ENCODE data around the gene RNASE8. TPM values are rescaled to one million over a fixed set of nuclear protein-coding genes. Genes with fewer than 3 reads are reported as not detected.

Gene RNASE8
- total RNA-seq, 1 donor from 2014 or later = not detected

GRCh38 chr14:21106498-21107282 lies 49.1 kb downstream of the RNASE8 start:
- Mint-ChIP-seq H3K27ac (peak overlapping the region; percentile 64), H3K4me3 (peak overlapping the region; percentile 14), H3K4me1 (peaks cover 54% of the 10 kb centered on the region), H3K27me3 (ENCODE audit: low read depth) (no peaks in the 10 kb centered on the region), H3K9me3 (no peaks in the 10 kb centered on the region), H3K36me3 (no peaks in the 10 kb centered on the region)
- peak in 1 of 2 experiments; percentile 82 for DNase-seq (ENCODE audit: low spot score in 2 of 2, unreplicated experiment in 2 of 2)
- TF ChIP-seq, protein P1, sequence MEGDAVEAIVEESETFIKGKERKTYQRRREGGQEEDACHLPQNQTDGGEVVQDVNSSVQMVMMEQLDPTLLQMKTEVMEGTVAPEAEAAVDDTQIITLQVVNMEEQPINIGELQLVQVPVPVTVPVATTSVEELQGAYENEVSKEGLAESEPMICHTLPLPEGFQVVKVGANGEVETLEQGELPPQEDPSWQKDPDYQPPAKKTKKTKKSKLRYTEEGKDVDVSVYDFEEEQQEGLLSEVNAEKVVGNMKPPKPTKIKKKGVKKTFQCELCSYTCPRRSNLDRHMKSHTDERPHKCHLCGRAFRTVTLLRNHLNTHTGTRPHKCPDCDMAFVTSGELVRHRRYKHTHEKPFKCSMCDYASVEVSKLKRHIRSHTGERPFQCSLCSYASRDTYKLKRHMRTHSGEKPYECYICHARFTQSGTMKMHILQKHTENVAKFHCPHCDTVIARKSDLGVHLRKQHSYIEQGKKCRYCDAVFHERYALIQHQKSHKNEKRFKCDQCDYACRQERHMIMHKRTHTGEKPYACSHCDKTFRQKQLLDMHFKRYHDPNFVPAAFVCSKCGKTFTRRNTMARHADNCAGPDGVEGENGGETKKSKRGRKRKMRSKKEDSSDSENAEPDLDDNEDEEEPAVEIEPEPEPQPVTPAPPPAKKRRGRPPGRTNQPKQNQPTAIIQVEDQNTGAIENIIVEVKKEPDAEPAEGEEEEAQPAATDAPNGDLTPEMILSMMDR (IDR thresholded peaks at IDR 0.05; ENCODE audit: unreplicated experiment) = peak; percentile 70

DNA sequence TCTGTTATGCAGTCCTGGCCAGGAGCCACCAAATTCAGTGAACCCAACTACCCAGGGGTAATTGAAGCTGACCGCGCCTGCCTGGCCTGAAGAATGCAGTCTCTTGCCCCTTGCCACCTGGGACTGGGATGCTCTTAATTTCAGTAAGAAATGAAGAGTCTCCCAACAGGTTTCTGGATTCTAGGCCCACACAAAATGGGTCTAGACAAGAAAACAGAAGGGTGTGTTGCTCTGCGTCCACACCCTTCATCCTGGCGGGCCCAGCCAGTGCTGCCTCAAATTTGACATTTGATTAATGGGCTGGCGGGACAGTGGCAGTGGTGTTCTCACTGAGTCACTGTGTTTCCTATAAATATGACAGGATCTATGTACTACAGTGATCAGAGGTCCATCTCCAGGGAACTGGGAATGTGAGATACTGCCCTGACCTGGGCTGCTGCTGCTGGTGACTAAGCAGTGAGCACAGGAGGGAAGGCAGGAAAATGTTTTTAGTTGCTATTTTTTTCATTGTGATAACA lies 49.7 kb downstream of the RNASE8 start:
- TF ChIP-seq, protein P1 (IDR thresholded peaks at IDR 0.05; ENCODE audit: unreplicated experiment) = no peak
- H3K4me3 Mint-ChIP-seq = no peak overlapping the region
- no peaks in the 10 kb centered on the region for H3K36me3 Mint-ChIP-seq
- DNase-seq (ENCODE audit: low spot score in 2 of 2, unreplicated experiment in 2 of 2) = no peak
- no peaks in the 10 kb centered on the region for H3K27me3 Mint-ChIP-seq (ENCODE audit: low read depth)
- H3K4me1 Mint-ChIP-seq = peaks cover 50% of the 10 kb centered on the region
- no peaks in the 10 kb centered on the region for H3K9me3 Mint-ChIP-seq
- H3K27ac Mint-ChIP-seq = peak overlapping the region; percentile 64

Small RNA genes lying within 50 kb of the gene (microRNA-seq; reads per million reads assigned to microRNA genes)
- gene MIR6717 = not detected

Other genes with a start within 250 kb of the RNASE8 start
- gene RNASE3, start 166.4 kb upstream of the RNASE8 start, total RNA-seq = not detected in 3 replicates
- not detected in 3 replicates for gene RNASE2, start 102.3 kb upstream of the RNASE8 start, total RNA-seq
- 72.4 to 78.7 TPM (median 73.4 TPM) in 3 replicates for gene METTL17, start 67.8 kb upstream of the RNASE8 start, total RNA-seq
- 2.7 to 3.3 TPM (median 3.1 TPM) in 3 replicates for gene SLC39A2, start 58.5 kb upstream of the RNASE8 start, total RNA-seq
- 104 to 105 TPM (median 104 TPM) in 3 replicates for gene NDRG2, start 32.8 kb upstream of the RNASE8 start, total RNA-seq
- 0.47 to 0.58 TPM in 2 of 3 replicates, not detected in the other for gene TPPP2, start 27.6 kb upstream of the RNASE8 start, total RNA-seq
- gene RNASE13, start 23.0 kb upstream of the RNASE8 start, total RNA-seq = 0.14 TPM in 1 of 3 replicates, not detected in the others
- gene RNASE7, start 15.5 kb upstream of the RNASE8 start, total RNA-seq = 0.29 to 0.66 TPM (median 0.34 TPM) in 3 replicates
- gene ARHGEF40, start 12.5 kb downstream of the RNASE8 start, total RNA-seq = 83.2 to 96.2 TPM (median 83.5 TPM) in 3 replicates
- gene ZNF219, start 40.8 kb downstream of the RNASE8 start, total RNA-seq = 73.3 to 79.3 TPM (median 75.2 TPM) in 3 replicates
- gene TMEM253, start 43.2 kb downstream of the RNASE8 start, total RNA-seq = 1.3 to 1.9 TPM (median 1.6 TPM) in 3 replicates
- gene OR5AU1, start 98.2 kb downstream of the RNASE8 start, total RNA-seq = not detected in 3 replicates
- gene HNRNPC, start 211.6 kb downstream of the RNASE8 start, total RNA-seq = 669 to 698 TPM (median 675 TPM) in 3 replicates
- gene RPGRIP1, start 222.3 kb downstream of the RNASE8 start, total RNA-seq = 0.29 to 0.35 TPM (median 0.29 TPM) in 3 replicates

Measured in mesothelial cell of epicardium (in vitro differentiated cells).